Neural cell (in vitro differentiated cells): ENCODE measurements around the gene PTCH1.

Source experiments
- CTCF ChIP-seq: fragments of 450-650 bp; IDR thresholded peaks from 2 replicates; pipeline ENCODE4 v1.5.1; 2014; ENCODE audit warnings: antibody characterized with exemption, mild to moderate bottlenecking, moderate library complexity; ENCODE audit not compliant: poor library complexity, severe bottlenecking
- EP300 ChIP-seq: fragments of 450-650 bp; conservative IDR thresholded peaks from 2 replicates; pipeline ENCODE4 v1.6.1; 2014; ENCODE audit warnings: antibody characterized with exemption, mild to moderate bottlenecking, moderate library complexity; ENCODE audit not compliant: poor library complexity, severe bottlenecking
- MXI1 ChIP-seq: fragments of 450-650 bp; conservative IDR thresholded peaks from 2 replicates; pipeline ENCODE4 v1.6.1; 2014; ENCODE audit warnings: antibody characterized with exemption, mild to moderate bottlenecking; ENCODE audit not compliant: poor library complexity, severe bottlenecking
- TAF1 ChIP-seq: IDR thresholded peaks from 2 replicates; pipeline ENCODE4 v1.6.1; 2012; ENCODE audit warnings: low read depth

- TF ChIP-seq EP300 (no peak), CTCF (no peak), MXI1 (no peak), TAF1 (no peak)
Observed at GRCh38 chr9:95477441-95477840, 39.3 kb downstream of the PTCH1 start.
